Adrenal gland (tissue), 12 donors: ENCODE results near the gene ZFYVE21. TPM values are rescaled to one million over a fixed set of nuclear protein-coding genes. Genes with fewer than 3 reads are reported as not detected.

Experiments used
- DNase-seq, 7 donors: peaks; one replicate each; pipeline ENCODE4 v3.0.0-alpha.2; 2019 to 2020
- H3K27ac ChIP-seq, 5 donors: fragments of 200-600 bp; sonication (generic) in 4 of 5; 1 replicate in 3 of 5; 2 replicates in 2 of 5; pipeline versions ENCODE4 v1.5.1 to v1.8.0; 2016 to 2020; ENCODE audit warnings: mild to moderate bottlenecking in 1 of 5
- H3K27me3 ChIP-seq: fragments of 200-600 bp; 2 replicates; pipeline ENCODE4 v1.8.0; 2021
- H3K36me3 ChIP-seq, 2 donors: fragments of 200-600 bp; replicated peaks in 1 of 2; 1 replicate in 1 of 2; 2 replicates in 1 of 2; pipeline versions ENCODE4 v1.5.1 to v1.8.0; 2018 to 2022
- H3K4me1 ChIP-seq, 2 donors: fragments of 200-600 bp; replicated peaks in 1 of 2; 1 replicate in 1 of 2; 2 replicates in 1 of 2; pipeline versions ENCODE4 v1.5.1 to v1.8.0; 2018 to 2021
- H3K4me3 ChIP-seq, 4 donors: fragments of 200-600 bp; sonication (generic) in 3 of 4; one replicate each; pipeline ENCODE4 v1.5.1; 2016 to 2018
- H3K9me3 ChIP-seq, 3 donors: fragments of 200-600 bp; sonication (generic) in 1 of 3; replicated peaks in 1 of 3; 1 replicate in 2 of 3; 2 replicates in 1 of 3; pipeline versions ENCODE4 v1.5.1 to v1.8.0; 2016 to 2021
- CTCF ChIP-seq, 6 experiments: fragments of 450-650 bp in 4 of 6; fragments of 200-600 bp in 2 of 6; sonication (generic) in 1 of 6; IDR thresholded peaks; 1 replicate in 5 of 6; 2 replicates in 1 of 6; pipeline versions ENCODE4 v1.5.1 to v1.8.0; 2016 to 2021; ENCODE audit warnings: antibody characterized with exemption in 6 of 6, mild to moderate bottlenecking in 2 of 6, moderate library complexity in 1 of 6
- POLR2A ChIP-seq, 2 donors: fragments of 450-650 bp; IDR thresholded peaks; one replicate each; pipeline ENCODE4 v1.6.1; 2017; ENCODE audit warnings: antibody characterized with exemption in 2 of 2, mild to moderate bottlenecking in 2 of 2, moderate library complexity in 1 of 2
- WGBS, 4 donors: extraction: QIAGEN DNeasy Blood & Tissue Kit in 2 of 4; methylation state at CpG; one replicate each; pipeline versions ENCODE4 v1.1.5 to v1.1.7; 2013 to 2017; 5-methylcytosine and 5-hydroxymethylcytosine counted together
- intact Hi-C, 2 donors: fragments of 100-400 bp; cut with DNase I; formaldehyde crosslinking; loops; one replicate each; pipeline versions ENCODE4 v1.14.1 to v1.15.0; 2022 to 2023
- polyA plus RNA-seq, 3 donors: library from polyadenylated mRNA; stranded (reverse); fragments of 200-250 nt in 2 of 3; fragments of 350-450 nt in 1 of 3; fragmentation: Illumina TruSeq in 1 of 3; extraction: RNeasy Lipid Tissue Mini Kit (QIAGEN cat#74804) in 1 of 3; gene quantifications; one replicate each; pipeline ENCODE4 v1.2.3, GENCODE V29; 2013 to 2014
- total RNA-seq, 9 donors: library from RNA; depleted of rRNA in 4 of 9; stranded (reverse); fragments of >200 nt in 4 of 9; fragments of 120-200 nt in 1 of 9; fragmentation: NEBNext Ultra II Directional in 1 of 9; extraction: Animal tissue kit (Norgen Biotek cat#: 25700) in 1 of 9; gene quantifications; one replicate each; pipeline versions ENCODE4 v1.1.0 to v1.2.4, GENCODE V29; 2013 to 2023
- donor health status: healthy with polysubstance abuse.
- donor health status: Bipolar disorder and iron deficiency.
- donor health status: DM: yes; HTN: yes; CAD: no.
- donor health status: DM: no; HTN: no; CAD: no.
- donor health status: DM: no; HTN: no; CAD: no.
- donor health status: DM: yes; HTN: yes; CAD: no.

Gene ZFYVE21
- total and polyA plus RNA-seq, 12 donors = 20.9 to 71.4 (median 41.2) TPM

GRCh38 chr14:103699901-103700752 is 15.5 kb upstream of the ZFYVE21 start:
- H3K36me3 ChIP-seq = peaks cover 0 to 36% of the 10 kb centered on the region in 2 donors
- TF ChIP-seq CTCF (IDR thresholded peaks at IDR 0.05) (no peak), POLR2A (IDR thresholded peaks at IDR 0.05) (no peak)
- 41 to 68% (median 48%) methylated on average over 10 to 25 of the region's 25 CpGs for WGBS, 4 donors
- H3K4me1 ChIP-seq = peaks cover 14 to 38% of the 10 kb centered on the region in 2 donors
- intact Hi-C loops = no loop called here
- H3K27ac ChIP-seq = peak overlapping the region; percentile 47 to 80 (median 59)
- no peaks in the 10 kb centered on the region for H3K27me3 ChIP-seq
- no peaks in the 10 kb centered on the region for H3K9me3 ChIP-seq
- DNase-seq = peak; percentile 65 to 88 (median 77)
- no peak overlapping the region for H3K4me3 ChIP-seq

DNA sequence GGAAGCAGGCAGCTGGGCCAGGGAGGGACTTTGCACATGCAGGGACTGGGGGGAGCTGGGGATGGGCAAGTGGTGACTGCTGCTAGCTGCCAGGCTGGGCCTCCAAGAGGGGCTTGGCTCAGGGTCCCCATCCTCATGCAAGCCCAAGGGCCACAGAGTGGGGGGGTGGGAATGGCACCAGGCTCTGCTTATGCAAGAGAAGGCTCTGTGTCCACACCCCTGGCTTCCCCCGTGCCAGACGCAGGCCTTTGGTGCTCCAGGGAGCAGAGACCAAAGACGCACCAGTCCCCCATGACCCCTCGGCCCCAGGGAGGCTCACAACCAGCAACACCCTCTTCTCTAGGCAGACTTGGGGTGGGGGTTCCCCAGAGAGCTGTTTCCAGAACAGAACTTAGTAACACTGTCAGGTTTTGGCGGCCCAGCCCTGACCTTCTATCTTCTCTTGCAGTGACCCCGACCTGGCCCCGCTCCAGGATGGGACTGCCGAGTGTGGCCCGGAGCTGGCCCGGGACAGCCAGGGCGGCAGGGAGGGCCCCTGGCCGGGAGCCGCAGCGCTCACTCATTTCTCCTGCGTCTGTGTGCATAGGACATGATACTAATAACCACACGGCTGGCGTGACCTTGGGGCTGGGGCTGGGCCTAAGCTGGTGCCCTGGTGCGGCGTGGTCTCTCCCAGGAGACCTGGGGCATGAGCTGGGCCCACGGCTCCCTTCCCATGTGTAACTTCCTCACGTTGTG is 14.7 kb upstream of the ZFYVE21 start:
- peaks cover 14 to 38% of the 10 kb centered on the region in 2 donors for H3K4me1 ChIP-seq
- TF ChIP-seq CTCF (IDR thresholded peaks at IDR 0.05) (no peak), POLR2A (IDR thresholded peaks at IDR 0.05) (no peak)
- DNase-seq = peak; percentile 62 to 86 (median 73)
- intact Hi-C loops = no loop called here
- no peaks in the 10 kb centered on the region for H3K9me3 ChIP-seq
- H3K27ac ChIP-seq = peak overlapping the region; percentile 13 to 80 (median 59)
- peaks cover 0 to 36% of the 10 kb centered on the region in 2 donors for H3K36me3 ChIP-seq
- H3K27me3 ChIP-seq = no peaks in the 10 kb centered on the region
- 65 to 78% (median 70%) methylated on average over 6 to 21 of the region's 21 CpGs for WGBS, 4 donors
- H3K4me3 ChIP-seq = no peak overlapping the region

DNA sequence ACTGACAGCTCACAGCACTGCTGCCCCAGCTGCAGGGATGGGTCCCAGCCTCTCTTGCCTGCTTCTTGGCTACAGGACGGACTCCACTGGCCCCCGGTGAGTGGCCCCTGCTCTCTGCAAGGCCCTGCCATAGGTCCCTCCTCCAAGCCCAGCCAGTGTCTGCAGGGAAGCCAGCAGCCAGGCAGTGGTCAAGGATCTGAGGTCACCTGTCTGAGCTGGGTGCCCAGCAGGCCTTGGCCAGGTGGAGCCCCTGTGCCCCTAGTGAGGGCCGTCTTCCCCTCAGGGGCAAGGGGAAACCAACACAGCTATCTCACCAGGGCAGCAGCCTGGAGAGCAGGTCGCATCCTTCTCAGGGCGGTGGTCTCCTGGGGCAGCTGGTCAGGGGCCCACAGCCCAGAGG is 13.5 kb upstream of the ZFYVE21 start:
- no peak for DNase-seq
- Histone ChIP-seq H3K27me3 (no peaks in the 10 kb centered on the region), H3K4me3 (no peak overlapping the region), H3K4me1 (peaks cover 14 to 27% of the 10 kb centered on the region in 2 donors), H3K9me3 (no peaks in the 10 kb centered on the region), H3K36me3 (peaks cover 0 to 36% of the 10 kb centered on the region in 2 donors), H3K27ac (no peak overlapping the region)
- 75 to 100% (median 87%) methylated on average over 1 to 5 of the region's 5 CpGs for WGBS, 4 donors
- TF ChIP-seq CTCF (IDR thresholded peaks at IDR 0.05) (no peak), POLR2A (IDR thresholded peaks at IDR 0.05) (no peak)
- intact Hi-C loops = no loop called here
